AG10803 (cell line): ENCODE data around the gene GRAMD2A.

Experiments used
- DNase-seq: peaks from one replicate; pipeline ENCODE4 v3.0.0; 2010; ENCODE audit warnings: low read depth
- H3K4me3 ChIP-seq: 2 replicates; pipeline ENCODE4 v1.5.1; 2011; ENCODE audit warnings: mild to moderate bottlenecking, low read length, control low read depth
- TF ChIP-seq, protein P1 (sequence below): conservative IDR thresholded peaks from 2 replicates; pipeline ENCODE4 v1.5.1; 2011; ENCODE audit warnings: mild to moderate bottlenecking, low read length, control low read depth, inconsistent platforms

Gene GRAMD2A

GRCh38 chr15:72229947-72230196, 32.3 kb upstream of the GRAMD2A start:
- DNase-seq = no peak
- TF ChIP-seq, protein P1, sequence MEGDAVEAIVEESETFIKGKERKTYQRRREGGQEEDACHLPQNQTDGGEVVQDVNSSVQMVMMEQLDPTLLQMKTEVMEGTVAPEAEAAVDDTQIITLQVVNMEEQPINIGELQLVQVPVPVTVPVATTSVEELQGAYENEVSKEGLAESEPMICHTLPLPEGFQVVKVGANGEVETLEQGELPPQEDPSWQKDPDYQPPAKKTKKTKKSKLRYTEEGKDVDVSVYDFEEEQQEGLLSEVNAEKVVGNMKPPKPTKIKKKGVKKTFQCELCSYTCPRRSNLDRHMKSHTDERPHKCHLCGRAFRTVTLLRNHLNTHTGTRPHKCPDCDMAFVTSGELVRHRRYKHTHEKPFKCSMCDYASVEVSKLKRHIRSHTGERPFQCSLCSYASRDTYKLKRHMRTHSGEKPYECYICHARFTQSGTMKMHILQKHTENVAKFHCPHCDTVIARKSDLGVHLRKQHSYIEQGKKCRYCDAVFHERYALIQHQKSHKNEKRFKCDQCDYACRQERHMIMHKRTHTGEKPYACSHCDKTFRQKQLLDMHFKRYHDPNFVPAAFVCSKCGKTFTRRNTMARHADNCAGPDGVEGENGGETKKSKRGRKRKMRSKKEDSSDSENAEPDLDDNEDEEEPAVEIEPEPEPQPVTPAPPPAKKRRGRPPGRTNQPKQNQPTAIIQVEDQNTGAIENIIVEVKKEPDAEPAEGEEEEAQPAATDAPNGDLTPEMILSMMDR = no peak
- peak overlapping the region; percentile 93 for H3K4me3 ChIP-seq

- peak; percentile 66 for DNase-seq
- TF ChIP-seq, protein P1 = no peak
- peak overlapping the region; percentile 93 for H3K4me3 ChIP-seq
Measured at GRCh38 chr15:72229076-72229946, 31.7 kb upstream of the GRAMD2A start.

DNA sequence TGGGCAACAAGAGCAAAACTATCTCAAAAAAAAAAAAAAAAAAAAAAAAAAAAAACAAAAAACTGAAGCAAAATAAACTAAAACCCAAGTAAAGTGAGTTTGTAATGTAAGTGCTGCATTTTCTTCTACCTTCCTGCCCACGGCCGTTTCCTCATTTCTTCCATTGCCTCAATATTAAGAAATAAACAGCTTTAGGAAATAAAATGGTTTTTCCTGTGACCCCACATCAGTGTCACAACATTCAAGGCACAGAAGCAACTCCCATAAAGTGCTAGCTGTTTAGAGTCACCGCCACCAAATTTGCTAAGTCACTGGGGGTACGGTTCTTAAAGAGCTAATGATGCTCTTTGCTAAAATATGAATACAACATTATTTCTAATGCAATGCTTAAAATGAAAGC, 30.1 kb upstream of the GRAMD2A start:
- DNase-seq = no peak
- peak overlapping the region; percentile 63 for H3K4me3 ChIP-seq

DNA sequence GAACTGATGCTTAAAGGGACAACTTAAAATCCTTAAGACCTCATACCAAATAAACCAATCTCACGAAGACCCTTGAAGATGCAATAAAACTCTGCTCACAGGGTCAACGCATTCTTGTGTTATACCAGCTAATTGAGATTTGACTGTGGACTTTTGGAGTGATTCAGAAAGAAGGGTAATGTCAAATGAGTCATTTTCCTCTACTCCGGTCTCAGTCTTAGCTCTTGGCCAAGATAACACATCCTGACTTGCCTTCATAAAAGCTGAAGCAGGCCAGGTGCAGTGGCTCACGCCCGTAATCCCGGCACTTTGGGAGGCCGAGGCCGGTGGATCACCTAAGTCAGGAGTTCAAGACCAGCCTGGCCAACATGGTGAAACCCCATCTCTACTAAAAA, 29.6 kb upstream of the GRAMD2A start:
- peak; percentile 79 for DNase-seq
- peak overlapping the region; percentile 26 for H3K4me3 ChIP-seq
- TF ChIP-seq, protein P1 = no peak

More for the DNA sequence above, 30.1 kb upstream of the GRAMD2A start:
- TF ChIP-seq, protein P1 = no peak

DNA sequence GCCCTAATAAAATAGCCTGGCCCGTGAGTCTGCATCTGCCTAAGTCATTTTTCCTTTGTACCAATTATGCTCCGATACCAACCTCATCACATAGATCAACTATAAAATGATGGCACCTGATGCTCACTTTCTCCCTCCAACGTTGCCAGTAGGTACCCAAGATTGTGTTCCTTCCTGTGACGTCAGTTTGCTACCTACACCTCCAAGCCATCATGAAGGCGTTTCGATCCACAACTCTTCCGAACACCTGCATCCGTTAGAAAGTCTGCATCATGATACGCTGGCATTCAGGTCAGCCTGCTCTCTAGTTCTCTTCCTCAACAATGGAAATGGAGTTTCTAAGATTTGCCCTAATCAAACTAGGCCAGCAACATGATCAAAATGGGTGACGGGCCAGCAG, 25.7 kb upstream of the GRAMD2A start:
- TF ChIP-seq, protein P1 = no peak
- no peak for DNase-seq
- H3K4me3 ChIP-seq = no peak overlapping the region

DNA sequence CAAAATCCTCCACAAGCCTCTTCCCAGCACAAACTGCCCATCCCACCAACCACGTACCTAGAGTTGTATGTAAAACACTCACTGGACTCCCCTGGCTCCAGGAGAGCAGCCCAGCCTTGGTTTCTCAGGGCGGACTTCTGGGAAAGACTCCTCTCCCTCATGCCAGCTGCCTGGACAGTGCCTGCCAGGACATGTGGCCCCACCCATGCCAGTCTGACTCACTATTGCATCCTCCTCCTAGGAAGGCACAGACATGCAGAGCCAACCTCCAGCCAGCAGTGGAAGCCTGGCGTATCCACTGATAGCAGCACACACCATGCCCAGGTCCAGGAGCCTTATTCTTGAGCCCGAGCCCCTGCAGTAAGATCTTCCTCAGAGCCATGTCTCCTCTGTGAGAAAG, 24.8 kb upstream of the GRAMD2A start:
- DNase-seq = peak; percentile 64
- no peak overlapping the region for H3K4me3 ChIP-seq

DNA sequence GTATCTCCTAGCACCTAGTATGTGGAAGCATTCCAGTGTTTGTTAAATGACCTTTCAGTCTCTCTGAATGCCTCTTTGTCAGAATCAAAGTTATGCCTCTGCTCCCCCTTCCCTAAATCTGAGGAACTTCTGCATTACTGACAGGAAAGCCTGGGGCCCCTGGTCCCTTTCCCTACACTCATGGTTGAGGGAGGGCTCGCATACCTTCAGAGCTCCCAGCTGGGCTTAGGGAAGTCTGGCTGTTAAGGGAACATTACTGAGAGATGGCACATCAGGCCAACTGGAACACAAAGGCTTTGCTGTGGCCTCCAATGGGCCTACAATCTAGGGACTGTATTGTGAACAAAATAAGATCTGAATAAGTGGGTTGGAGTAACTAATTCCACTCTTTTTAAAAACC, 23.1 kb upstream of the GRAMD2A start:
- TF ChIP-seq, protein P1 = no peak
- H3K4me3 ChIP-seq = no peak overlapping the region
- DNase-seq = no peak

More for the DNA sequence above, 24.8 kb upstream of the GRAMD2A start:
- TF ChIP-seq, protein P1 = no peak
